Nephron progenitor cell (in vitro differentiated cells): ENCODE data around the gene C12orf75.
A peak's percentile ranks its signal among the peaks of the same experiment; 100 is the strongest.

Experiments
- DNase-seq: peaks from one replicate; pipeline ENCODE4 v3.0.0; 2021
- H3K27ac Mint-ChIP-seq: 2 replicates; pipeline ENCODE4 v1.8.0; 2021; ENCODE audit warnings: mild to moderate bottlenecking, moderate library complexity, mixed read lengths
- H3K27me3 Mint-ChIP-seq: 2 replicates; pipeline ENCODE4 v1.8.0; 2021; ENCODE audit warnings: mild to moderate bottlenecking, low read depth, mixed read lengths; ENCODE audit not compliant: poor library complexity
- H3K36me3 Mint-ChIP-seq: 2 replicates; pipeline ENCODE4 v1.8.0; 2021; ENCODE audit warnings: low read depth, mixed read lengths
- H3K4me1 Mint-ChIP-seq: 2 replicates; pipeline ENCODE4 v1.8.0; 2021; ENCODE audit warnings: mixed read lengths
- H3K4me3 Mint-ChIP-seq: 2 replicates; pipeline ENCODE4 v1.8.0; 2021; ENCODE audit warnings: mild to moderate bottlenecking, moderate library complexity, mixed read lengths
- H3K9me3 Mint-ChIP-seq: 2 replicates; pipeline ENCODE4 v1.8.0; 2021; ENCODE audit warnings: mild to moderate bottlenecking, moderate library complexity, mixed read lengths
- TF ChIP-seq, protein P1 (sequence below): fragments of 200-600 bp; sonication (generic); IDR thresholded peaks from 2 replicates; pipeline ENCODE4 v1.5.0; 2021; ENCODE audit warnings: antibody characterized with exemption

The C12orf75 gene

DNA sequence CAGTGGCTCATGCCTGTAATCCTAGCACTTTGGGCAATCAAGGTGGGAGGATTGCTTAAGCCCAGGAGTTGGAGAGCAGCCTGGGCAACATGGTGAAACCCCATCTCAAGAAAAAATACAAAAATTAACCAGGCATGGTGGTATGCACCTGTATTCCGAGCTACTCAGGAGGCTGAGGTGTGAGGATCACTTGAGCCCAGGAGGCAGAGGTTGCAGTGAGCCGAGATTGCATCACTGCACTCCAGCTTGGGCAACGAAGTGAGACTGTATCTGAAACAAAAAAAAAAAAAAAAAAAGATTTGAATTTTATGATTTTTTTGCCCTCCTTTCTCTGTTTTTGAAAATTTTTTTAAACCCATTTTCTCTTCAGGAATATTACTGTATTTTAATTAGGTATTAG is 17.7 kb downstream of the C12orf75 start:
- TF ChIP-seq, protein P1, sequence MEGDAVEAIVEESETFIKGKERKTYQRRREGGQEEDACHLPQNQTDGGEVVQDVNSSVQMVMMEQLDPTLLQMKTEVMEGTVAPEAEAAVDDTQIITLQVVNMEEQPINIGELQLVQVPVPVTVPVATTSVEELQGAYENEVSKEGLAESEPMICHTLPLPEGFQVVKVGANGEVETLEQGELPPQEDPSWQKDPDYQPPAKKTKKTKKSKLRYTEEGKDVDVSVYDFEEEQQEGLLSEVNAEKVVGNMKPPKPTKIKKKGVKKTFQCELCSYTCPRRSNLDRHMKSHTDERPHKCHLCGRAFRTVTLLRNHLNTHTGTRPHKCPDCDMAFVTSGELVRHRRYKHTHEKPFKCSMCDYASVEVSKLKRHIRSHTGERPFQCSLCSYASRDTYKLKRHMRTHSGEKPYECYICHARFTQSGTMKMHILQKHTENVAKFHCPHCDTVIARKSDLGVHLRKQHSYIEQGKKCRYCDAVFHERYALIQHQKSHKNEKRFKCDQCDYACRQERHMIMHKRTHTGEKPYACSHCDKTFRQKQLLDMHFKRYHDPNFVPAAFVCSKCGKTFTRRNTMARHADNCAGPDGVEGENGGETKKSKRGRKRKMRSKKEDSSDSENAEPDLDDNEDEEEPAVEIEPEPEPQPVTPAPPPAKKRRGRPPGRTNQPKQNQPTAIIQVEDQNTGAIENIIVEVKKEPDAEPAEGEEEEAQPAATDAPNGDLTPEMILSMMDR = no peak
- Mint-ChIP-seq H3K27me3 (no peaks in the 10 kb centered on the region), H3K4me3 (no peak overlapping the region), H3K9me3 (no peaks in the 10 kb centered on the region), H3K36me3 (peaks cover 9% of the 10 kb centered on the region), H3K4me1 (peaks cover 18% of the 10 kb centered on the region), H3K27ac (no peak overlapping the region)
- no peak for DNase-seq

DNA sequence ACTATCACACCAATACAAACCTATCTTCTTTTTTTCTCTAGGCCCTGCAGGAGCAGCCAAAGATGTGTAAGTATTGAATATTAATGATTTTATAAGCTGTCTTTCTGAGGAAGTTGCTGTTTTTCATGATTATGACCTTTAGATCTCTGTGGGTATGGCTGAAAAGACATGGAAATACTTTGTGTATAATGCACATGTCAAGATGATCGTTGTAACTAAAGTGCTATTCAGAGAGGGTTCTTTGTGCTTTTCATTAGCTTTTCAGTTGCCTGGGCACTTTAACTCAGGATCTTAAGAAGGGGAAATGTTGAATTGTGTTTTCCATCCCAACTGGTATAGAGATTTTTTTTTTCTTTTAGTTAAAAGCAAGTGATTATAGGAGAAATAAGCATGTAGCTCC is 18.1 kb downstream of the C12orf75 start:
- no peaks in the 10 kb centered on the region for H3K9me3 Mint-ChIP-seq
- TF ChIP-seq, protein P1 = no peak
- H3K4me3 Mint-ChIP-seq = no peak overlapping the region
- H3K4me1 Mint-ChIP-seq = peaks cover 21% of the 10 kb centered on the region
- DNase-seq = no peak
- peaks cover 12% of the 10 kb centered on the region for H3K36me3 Mint-ChIP-seq
- no peaks in the 10 kb centered on the region for H3K27me3 Mint-ChIP-seq
- no peak overlapping the region for H3K27ac Mint-ChIP-seq

DNA sequence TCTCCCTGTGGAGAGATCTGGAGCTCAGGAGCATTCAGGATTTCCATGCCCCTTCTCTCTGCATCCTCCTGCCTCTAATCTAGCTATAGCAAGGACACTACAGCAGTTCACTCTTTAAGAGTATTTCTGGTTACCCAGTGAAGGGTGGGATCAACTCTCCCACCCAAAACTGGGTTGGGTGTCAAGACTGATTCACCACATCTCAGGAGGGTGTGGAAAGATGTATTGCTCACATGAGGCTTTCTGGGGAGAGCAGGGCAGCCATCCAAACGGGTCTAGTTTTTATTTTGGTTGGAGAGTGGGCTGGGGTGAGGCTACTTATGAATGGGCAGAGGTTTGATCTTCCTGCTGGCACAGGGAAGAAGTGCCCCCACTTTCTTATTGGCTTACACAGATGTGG is 18.6 kb downstream of the C12orf75 start:
- Mint-ChIP-seq H3K4me1 (peaks cover 21% of the 10 kb centered on the region), H3K27me3 (no peaks in the 10 kb centered on the region), H3K9me3 (no peaks in the 10 kb centered on the region), H3K4me3 (no peak overlapping the region), H3K36me3 (peaks cover 12% of the 10 kb centered on the region), H3K27ac (no peak overlapping the region)
- DNase-seq = no peak
- TF ChIP-seq, protein P1 = no peak

DNA sequence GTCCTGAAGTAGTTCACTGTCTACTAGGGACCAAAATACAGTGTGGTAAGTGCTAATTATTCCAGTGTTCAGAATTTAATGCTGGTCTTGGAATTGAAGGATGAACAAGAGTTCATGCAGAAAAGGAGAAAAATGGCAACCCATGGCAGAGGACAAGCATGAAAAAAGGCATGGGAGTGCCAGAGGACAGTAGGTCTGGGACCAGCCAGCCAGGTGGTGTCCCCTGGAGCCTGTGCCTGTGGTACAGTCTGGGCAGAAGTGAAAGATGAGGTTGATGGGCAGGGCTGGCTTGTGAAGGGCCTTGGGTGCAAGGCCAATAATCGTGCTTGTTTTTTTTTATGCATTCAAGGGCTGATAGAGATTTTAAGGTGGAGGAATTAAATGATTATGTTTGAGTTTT is 21.0 kb downstream of the C12orf75 start:
- no peaks in the 10 kb centered on the region for H3K27me3 Mint-ChIP-seq
- H3K4me1 Mint-ChIP-seq = peaks cover 21% of the 10 kb centered on the region
- DNase-seq = no peak
- peak overlapping the region; percentile 2 for H3K27ac Mint-ChIP-seq
- TF ChIP-seq, protein P1 = no peak
- no peaks in the 10 kb centered on the region for H3K9me3 Mint-ChIP-seq
- H3K4me3 Mint-ChIP-seq = no peak overlapping the region
- H3K36me3 Mint-ChIP-seq = peaks cover 12% of the 10 kb centered on the region

DNA sequence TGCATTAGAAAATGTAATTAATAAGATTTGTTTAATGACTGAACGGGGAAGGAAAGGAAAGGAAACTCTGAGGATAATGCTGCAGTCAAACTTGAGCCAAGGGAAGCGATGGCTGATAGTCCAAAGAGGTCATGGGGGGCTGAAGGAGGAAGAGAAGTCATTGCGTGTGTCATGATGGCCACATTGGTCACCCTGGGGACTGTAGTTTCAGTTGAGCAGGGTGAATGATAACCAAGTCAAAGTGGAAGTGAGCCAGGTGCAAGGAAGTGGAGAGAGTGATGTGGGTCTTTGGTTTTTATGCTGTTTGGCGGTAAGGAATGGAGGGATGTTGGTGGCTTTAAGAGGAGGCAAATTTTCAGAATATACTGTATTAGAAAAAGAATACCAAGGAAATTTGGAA is 21.6 kb downstream of the C12orf75 start:
- Mint-ChIP-seq H3K27ac (no peak overlapping the region), H3K4me3 (peak overlapping the region; percentile 14), H3K4me1 (peaks cover 27% of the 10 kb centered on the region), H3K27me3 (no peaks in the 10 kb centered on the region), H3K36me3 (peaks cover 12% of the 10 kb centered on the region), H3K9me3 (no peaks in the 10 kb centered on the region)
- TF ChIP-seq, protein P1 = no peak
- no peak for DNase-seq

DNA sequence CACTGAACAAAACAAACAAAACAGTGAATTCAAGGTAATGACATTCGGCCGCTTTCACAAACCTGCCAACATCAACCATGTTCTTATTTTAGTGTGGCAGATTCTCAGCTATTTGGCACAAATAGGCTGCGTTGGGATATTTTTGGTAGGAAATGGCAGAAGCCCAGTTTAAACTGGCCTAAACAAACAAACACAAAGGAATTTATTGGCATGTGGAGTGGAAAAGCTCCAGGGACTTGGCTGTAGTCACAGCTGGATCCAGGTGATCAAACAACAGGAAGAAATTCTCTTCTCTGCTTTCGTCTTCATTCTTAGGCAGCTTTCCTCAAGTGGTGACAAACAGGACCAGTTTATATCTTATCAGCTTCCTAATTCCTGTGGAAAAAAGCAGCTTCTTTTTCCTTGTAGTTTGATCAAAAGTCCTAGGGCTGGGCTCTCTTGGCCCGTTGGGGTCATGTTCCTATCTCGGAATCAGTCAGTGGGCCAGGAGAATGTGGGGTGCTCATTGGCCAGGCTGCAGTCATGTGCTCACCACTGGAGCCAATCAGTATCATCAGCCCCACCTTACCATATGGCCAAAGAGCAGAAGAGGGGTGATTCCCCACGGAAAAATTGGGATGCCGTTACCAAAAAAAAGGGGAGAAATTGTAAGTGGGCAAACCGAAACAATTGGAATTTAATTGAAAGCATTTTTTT is 22.6 kb downstream of the C12orf75 start:
- Mint-ChIP-seq H3K36me3 (peaks cover 12% of the 10 kb centered on the region), H3K4me1 (peaks cover 30% of the 10 kb centered on the region), H3K9me3 (no peaks in the 10 kb centered on the region), H3K27me3 (no peaks in the 10 kb centered on the region), H3K4me3 (no peak overlapping the region), H3K27ac (no peak overlapping the region)
- DNase-seq = no peak
- TF ChIP-seq, protein P1 = no peak
